SK-N-SH (cell line): ENCODE results near the gene OSBPL9. TPM values are rescaled to one million over a fixed set of nuclear protein-coding genes. Genes with fewer than 3 reads are reported as not detected.

ENCODE experiments used
- CTCF ChIA-PET: fragments of 300-600, 350-600 bp; formaldehyde crosslinking; extraction: SDS; loops from one replicate; lab custom pipeline; 2021; lab: Yijun Ruan, JAX
- POLR2A ChIA-PET: fragments of 350-600 bp; sonication (Branson Sonifier 250); formaldehyde crosslinking; extraction: SDS; loops from one replicate; lab custom pipeline; 2020; ENCODE audit warnings: antibody characterized with exemption, inconsistent platforms; lab: Yijun Ruan, JAX
- DNase-seq: peaks from one replicate; pipeline ENCODE4 v3.0.0; 2012
- H2AFZ ChIP-seq: fragments of 200-600 bp; sonication (generic); 2 replicates; pipeline ENCODE4 v1.8.1; 2016; ENCODE audit warnings: antibody characterized with exemption, mild to moderate bottlenecking, low read depth
- H3F3A ChIP-seq: fragments of 200-600 bp; sonication (generic); replicated peaks from 2 replicates; pipeline ENCODE3; 2016; ENCODE audit warnings: antibody characterized with exemption, mild to moderate bottlenecking; ENCODE audit not compliant: insufficient read depth
- H3K27ac ChIP-seq, 2 experiments: fragments of 200-500 bp in 1 of 2; fragments of 200-600 bp in 1 of 2; sonication (Bioruptor generic) in 1 of 2; sonication (generic), shearing (Covaris generic) in 1 of 2; 2 replicates each; pipeline versions ENCODE4 v1.5.1 to v1.6.1; 2014 to 2016; ENCODE audit warnings: low read depth in 2 of 2, inconsistent platforms in 1 of 2, low read length in 1 of 2, mild to moderate bottlenecking in 1 of 2, mixed read lengths in 1 of 2
- H3K27me3 ChIP-seq: fragments of 200-600 bp; sonication (generic), shearing (Covaris generic); 2 replicates; pipeline ENCODE4 v1.6.1; 2016; ENCODE audit warnings: mixed run types; ENCODE audit not compliant: insufficient read depth
- H3K36me3 ChIP-seq, 2 experiments: fragments of 200-500 bp in 1 of 2; fragments of 200-600 bp in 1 of 2; sonication (Bioruptor generic) in 1 of 2; sonication (generic) in 1 of 2; replicated peaks in 1 of 2; 2 replicates each; pipeline versions ENCODE3 to v1.5.1; 2014 to 2016; ENCODE audit warnings: low read length in 1 of 2, mild to moderate bottlenecking in 1 of 2; ENCODE audit not compliant: insufficient read depth in 2 of 2, control insufficient read depth in 1 of 2
- H3K4me1 ChIP-seq, 2 experiments: fragments of 200-500 bp in 1 of 2; fragments of 200-600 bp in 1 of 2; sonication (Bioruptor generic) in 1 of 2; sonication (generic), shearing (Covaris generic) in 1 of 2; 2 replicates each; pipeline versions ENCODE4 v1.5.1 to v1.6.1; 2014 to 2016; ENCODE audit warnings: low read depth in 1 of 2, low read length in 1 of 2, mixed run types in 1 of 2; ENCODE audit not compliant: insufficient read depth in 2 of 2, control insufficient read depth in 1 of 2
- H3K4me2 ChIP-seq: fragments of 200-600 bp; sonication (generic), shearing (Covaris generic); 2 replicates; pipeline ENCODE4 v1.6.1; 2017; ENCODE audit warnings: mixed run types
- H3K4me3 ChIP-seq, 2 experiments: fragments of 200-500 bp in 1 of 2; fragments of 200-600 bp in 1 of 2; sonication (Bioruptor generic) in 1 of 2; sonication (generic), shearing (Covaris generic) in 1 of 2; 2 replicates each; pipeline versions ENCODE4 v1.5.1 to v1.8.1; 2014 to 2016; ENCODE audit warnings: low read depth in 2 of 2, inconsistent platforms in 1 of 2, low read length in 1 of 2, mild to moderate bottlenecking in 1 of 2, mixed read lengths in 1 of 2, moderate library complexity in 1 of 2
- H3K79me2 ChIP-seq: fragments of 200-600 bp; sonication (generic); 2 replicates; pipeline ENCODE4 v1.8.1; 2017; ENCODE audit warnings: mild to moderate bottlenecking; ENCODE audit not compliant: insufficient read depth
- H3K9ac ChIP-seq: fragments of 200-600 bp; sonication (generic); 2 replicates; pipeline ENCODE4 v1.6.1; 2017; ENCODE audit warnings: mixed run types
- H3K9me2 ChIP-seq: fragments of 200-600 bp; sonication (generic); 2 replicates; pipeline ENCODE4 v1.6.1; 2017; ENCODE audit warnings: mixed run types
- H3K9me3 ChIP-seq: fragments of 200-600 bp; sonication (generic); 2 replicates; pipeline ENCODE4 v1.6.1; 2017; ENCODE audit warnings: mixed run types, mild to moderate bottlenecking, moderate library complexity
- H4K20me1 ChIP-seq: fragments of 200-600 bp; sonication (generic); 2 replicates; pipeline ENCODE4 v1.6.1; 2017; ENCODE audit warnings: mild to moderate bottlenecking, mixed run types; ENCODE audit not compliant: insufficient read depth
- EP300 ChIP-seq, 2 experiments: IDR thresholded peaks; 2 replicates each; pipeline versions ENCODE4 v1.4.0 to v1.6.1; 2012; ENCODE audit warnings: borderline replicate concordance in 1 of 2, low read depth in 1 of 2, low read length in 1 of 2
- EZH2phosphoT487 ChIP-seq: fragments of 200-600 bp; sonication (generic); IDR thresholded peaks from 2 replicates; pipeline ENCODE4 v1.6.1; 2017; ENCODE audit warnings: low read depth, mixed run types, mild to moderate bottlenecking, antibody characterized with exemption, moderate library complexity, borderline replicate concordance
- FOSL2 ChIP-seq: IDR thresholded peaks from 2 replicates; pipeline ENCODE4 v1.4.0; 2012; ENCODE audit warnings: low read depth, mild to moderate bottlenecking, moderate library complexity, borderline replicate concordance
- FOXJ3 ChIP-seq: sonication (generic); formaldehyde crosslinking; IDR thresholded peaks from 2 replicates; pipeline ENCODE4 v1.5.1; 2020; ENCODE audit warnings: mild to moderate bottlenecking, missing genetic modification reagents
- FOXM1 ChIP-seq: IDR thresholded peaks from 2 replicates; pipeline ENCODE4 v1.4.0; 2012; ENCODE audit warnings: low read depth, mild to moderate bottlenecking
- JUND ChIP-seq: IDR thresholded peaks from 2 replicates; pipeline ENCODE4 v1.4.0; 2012
- MEF2A ChIP-seq: IDR thresholded peaks from 2 replicates; pipeline ENCODE4 v1.4.0; 2012; ENCODE audit warnings: low read depth, borderline replicate concordance
- MXI1 ChIP-seq: IDR thresholded peaks from 2 replicates; pipeline ENCODE4 v1.6.1; 2012; ENCODE audit warnings: mild to moderate bottlenecking, low read depth, low read length, improper control_type of control experiment
- NFIC ChIP-seq: IDR thresholded peaks from 2 replicates; pipeline ENCODE4 v1.4.0; 2012; ENCODE audit warnings: borderline replicate concordance
- NRF1 ChIP-seq: IDR thresholded peaks from 2 replicates; pipeline ENCODE4 v1.6.1; 2012; ENCODE audit warnings: low read depth, mild to moderate bottlenecking, low read length
- PBX3 ChIP-seq: IDR thresholded peaks from 2 replicates; pipeline ENCODE4; 2012
- RAD21 ChIP-seq: IDR thresholded peaks from 2 replicates; pipeline ENCODE4 v1.6.1; 2012; ENCODE audit warnings: mild to moderate bottlenecking, low read length
- RCOR1 ChIP-seq: fragments of 150-350 bp; IDR thresholded peaks from 2 replicates; pipeline ENCODE4 v1.6.1; 2017; ENCODE audit warnings: antibody characterized with exemption, low read length
- RFX5 ChIP-seq: IDR thresholded peaks from 2 replicates; pipeline ENCODE4 v1.6.1; 2012; ENCODE audit warnings: mild to moderate bottlenecking, improper control_type of control experiment, low read length
- RXRA ChIP-seq: IDR thresholded peaks from 2 replicates; pipeline ENCODE4 v1.4.0; 2012; ENCODE audit warnings: low read depth, mild to moderate bottlenecking, borderline replicate concordance
- SMC3 ChIP-seq: IDR thresholded peaks from 2 replicates; pipeline ENCODE4 v1.6.1; 2012; ENCODE audit warnings: low read depth, low read length, improper control_type of control experiment
- TAF1 ChIP-seq: IDR thresholded peaks from 2 replicates; pipeline ENCODE4 v1.6.1; 2012; ENCODE audit warnings: low read depth, mild to moderate bottlenecking, low read length, moderate library complexity, borderline replicate concordance
- TCF12 ChIP-seq: IDR thresholded peaks from 2 replicates; pipeline ENCODE4 v1.4.0; 2012
- TEAD4 ChIP-seq: IDR thresholded peaks from 2 replicates; pipeline ENCODE4 v1.4.0; 2012; ENCODE audit warnings: mild to moderate bottlenecking, borderline replicate concordance; ENCODE audit not compliant: insufficient read depth
- USF2 ChIP-seq: fragments of 150-350 bp; IDR thresholded peaks from 2 replicates; pipeline ENCODE4 v1.6.1; 2017; ENCODE audit warnings: antibody characterized with exemption, low read length, low read depth, borderline replicate concordance
- YY1 ChIP-seq: IDR thresholded peaks from 2 replicates; pipeline ENCODE4 v1.4.0; 2012; ENCODE audit warnings: low read depth, mild to moderate bottlenecking
- ZBTB33 ChIP-seq: IDR thresholded peaks from 2 replicates; pipeline ENCODE4 v1.4.0; 2012; ENCODE audit warnings: low read depth, borderline replicate concordance
- WGBS: methylation state at CpG from one replicate; pipeline ENCODE4 v1.1.6; 2017; ENCODE audit warnings: low lambda C conversion rate; 5-methylcytosine and 5-hydroxymethylcytosine counted together
- polyA plus RNA-seq, 3 experiments: library from polyadenylated mRNA; depleted of rRNA; stranded (reverse); fragments of >200 nt; gene quantifications; 2 replicates each; pipeline ENCODE4 v1.2.3, GENCODE V29; 2012

Gene OSBPL9
- polyA plus RNA-seq, 1 of the 3 experiments (the other 2 are of a cell fraction) = 43.9 TPM

GRCh38 chr1:51634618-51635017 lies 17.7 kb downstream of the OSBPL9 start:
- Histone ChIP-seq H3K36me3 (peaks cover 0 to 4% of the 10 kb centered on the region in 2 experiments), H3F3A (peaks cover 19% of the 10 kb centered on the region), H3K9me3 (no peaks in the 10 kb centered on the region), H2AFZ (no peak overlapping the region), H3K4me1 (no peaks in the 10 kb centered on the region), H3K9ac (no peak overlapping the region), H3K27me3 (no peaks in the 10 kb centered on the region), H4K20me1 (no peaks in the 10 kb centered on the region), H3K27ac (no peak overlapping the region), H3K4me2 (no peak overlapping the region), H3K79me2 (peaks cover 78% of the 10 kb centered on the region), H3K4me3 (no peak overlapping the region), H3K9me2 (no peaks in the 10 kb centered on the region)
- POLR2A ChIA-PET = no interaction called here
- WGBS = 94% methylated on average over 7 of the region's 7 CpGs
- no peak for TF ChIP-seq NFIC
- TF ChIP-seq ZBTB33 = no peak
- no peak for TF ChIP-seq YY1
- no peak for TF ChIP-seq MXI1
- no peak for TF ChIP-seq TAF1
- TF ChIP-seq USF2 = no peak
- no peak for TF ChIP-seq NRF1
- no peak for TF ChIP-seq EZH2phosphoT487
- TF ChIP-seq FOXJ3 (CRISPR knock-in tag) = no peak
- no peak for TF ChIP-seq RCOR1
- no peak for TF ChIP-seq SMC3
- TF ChIP-seq PBX3 = no peak
- TF ChIP-seq RXRA = no peak
- CTCF ChIA-PET = no interaction called here
- no peak for DNase-seq

- Histone ChIP-seq H3K4me1 (peaks cover 0 to under 1% of the 10 kb centered on the region in 2 experiments; a peak in 1 of 4 replicates), H3K27me3 (no peaks in the 10 kb centered on the region), H4K20me1 (no peaks in the 10 kb centered on the region), H3K9me3 (no peaks in the 10 kb centered on the region), H3K27ac (peak overlapping the region in 1 of 2 experiments; percentile 88; a peak in 1 of 4 replicates), H3K4me2 (no peak overlapping the region), H3K36me3 (peaks cover 0 to 4% of the 10 kb centered on the region in 2 experiments), H2AFZ (no peak overlapping the region), H3K79me2 (peaks cover 78% of the 10 kb centered on the region), H3K4me3 (no peak overlapping the region), H3F3A (peaks cover 19% of the 10 kb centered on the region), H3K9me2 (no peaks in the 10 kb centered on the region), H3K9ac (no peak overlapping the region)
- 86% methylated on average over 3 of the region's 3 CpGs for WGBS
- DNase-seq = no peak
- ChIA-PET CTCF (no interaction called here), POLR2A (no interaction called here)
- TF ChIP-seq FOSL2 (no peak), TEAD4 (no peak), TCF12 (no peak), MEF2A (no peak), RFX5 (no peak), RAD21 (no peak), FOXM1 (no peak), USF2 (no peak), EP300 (IDR thresholded peaks at IDR 0.05; ENCODE audit: borderline replicate concordance in 1 of 2, low read depth in 1 of 2, low read length in 1 of 2) (no peak), FOXJ3 (CRISPR knock-in tag) (no peak), ZBTB33 (no peak), TAF1 (no peak), JUND (no peak)
Observed at GRCh38 chr1:51635615-51636014, 18.7 kb downstream of the OSBPL9 start.
